Measurements from ENCODE around the gene FRRS1L.

Gene FRRS1L

GRCh38 chr9:109166771-109167601 is at the start of gene FRRS1L:
Gene FRRS1L (minus strand): TSS chr9:109167249. CDS start chr9:109167138, 111 bp downstream.
- DNase-seq (ENCODE audit: low spot score in 2 of 2) = no peak
- Histone ChIP-seq H3K4me3 (no peak within 1 kb of the TSS), H3K4me1 (no peaks in the 10 kb centered on the region), H3K27me3 (ENCODE audit: low read depth) (no peaks in the 10 kb centered on the region), H3K36me3 (replicated peaks) (no peaks in the 10 kb centered on the region), H3K9me3 (no peaks in the 10 kb centered on the region)
- in situ Hi-C loops (cut with MboI; ENCODE audit: low sequenced_read_pairs) = no loop called here

DNA sequence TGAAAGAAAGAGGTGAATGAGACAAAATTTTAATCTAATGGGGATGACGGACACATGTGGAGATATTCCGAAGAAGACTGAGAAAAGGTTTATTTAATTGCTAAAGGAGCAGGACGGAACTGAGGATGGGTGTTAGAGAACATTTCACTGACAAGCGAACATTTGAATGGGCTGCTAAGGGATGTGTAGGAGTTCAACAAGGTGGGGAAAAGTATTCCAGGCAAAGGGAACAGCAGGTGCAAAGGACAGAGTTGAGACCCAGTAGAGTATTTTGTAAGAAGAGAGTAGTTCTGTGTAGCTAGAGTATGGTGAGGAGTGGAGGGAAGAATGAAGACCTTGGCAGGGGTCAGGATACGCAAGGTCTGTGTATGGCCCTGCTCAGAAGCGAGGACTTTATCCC is 47.4 kb upstream of the FRRS1L start:
- H3K9me3 ChIP-seq = no peaks in the 10 kb centered on the region
- no peak overlapping the region for H3K4me3 ChIP-seq
- H3K4me1 ChIP-seq = no peaks in the 10 kb centered on the region
- in situ Hi-C loops (cut with MboI; ENCODE audit: low sequenced_read_pairs) = no loop called here
- 0 out of 2 replicates have a peak, but pooled peaks cover 5% of the 10 kb centered on the region for H3K27me3 ChIP-seq (ENCODE audit: low read depth)
- no peaks in the 10 kb centered on the region for H3K36me3 ChIP-seq (replicated peaks)
- no peak for DNase-seq (ENCODE audit: low spot score in 2 of 2)

GRCh38 chr9:109213285-109214121 is 46.5 kb upstream of the FRRS1L start:
- in situ Hi-C loops (cut with MboI; ENCODE audit: low sequenced_read_pairs) = no loop called here
- Histone ChIP-seq H3K36me3 (replicated peaks) (no peaks in the 10 kb centered on the region), H3K4me1 (no peaks in the 10 kb centered on the region), H3K4me3 (no peak overlapping the region), H3K9me3 (no peaks in the 10 kb centered on the region), H3K27me3 (ENCODE audit: low read depth) (0 out of 2 replicates have a peak, but pooled peaks cover 5% of the 10 kb centered on the region)
- DNase-seq (ENCODE audit: low spot score in 2 of 2) = no peak

DNA sequence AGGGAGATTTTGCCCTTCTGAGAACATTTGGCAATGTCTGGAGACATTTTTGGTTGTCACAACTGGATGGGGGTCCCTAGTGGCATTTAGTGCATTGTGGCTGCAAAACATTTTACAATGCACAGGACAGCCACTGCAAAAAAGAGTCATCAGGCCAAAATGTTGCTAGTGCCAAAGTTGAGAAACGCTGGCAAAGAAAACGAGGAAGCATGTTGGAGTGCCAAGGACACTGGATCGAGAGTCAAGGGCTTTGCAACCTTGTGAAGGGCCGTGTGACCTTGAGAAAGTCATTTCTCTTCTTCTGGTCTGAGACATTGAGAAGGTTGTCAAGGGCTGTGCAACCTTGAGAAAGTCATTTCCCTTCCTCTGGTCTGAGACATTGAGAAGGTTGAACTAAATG is 45.7 kb upstream of the FRRS1L start:
- in situ Hi-C loops (cut with MboI; ENCODE audit: low sequenced_read_pairs) = no loop called here
- H3K27me3 ChIP-seq (ENCODE audit: low read depth) = 0 out of 2 replicates have a peak, but pooled peaks cover 5% of the 10 kb centered on the region
- H3K4me1 ChIP-seq = no peaks in the 10 kb centered on the region
- H3K9me3 ChIP-seq = no peaks in the 10 kb centered on the region
- no peak overlapping the region for H3K4me3 ChIP-seq
- no peak for DNase-seq (ENCODE audit: low spot score in 2 of 2)
- no peaks in the 10 kb centered on the region for H3K36me3 ChIP-seq (replicated peaks)

- no peaks in the 10 kb centered on the region for H3K36me3 ChIP-seq (replicated peaks)
- no peak for DNase-seq (ENCODE audit: low spot score in 2 of 2)
- in situ Hi-C loops (cut with MboI; ENCODE audit: low sequenced_read_pairs) = no loop called here
- no peak overlapping the region for H3K4me3 ChIP-seq
- H3K27me3 ChIP-seq (ENCODE audit: low read depth) = 0 out of 2 replicates have a peak, but pooled peaks cover 5% of the 10 kb centered on the region
- no peaks in the 10 kb centered on the region for H3K9me3 ChIP-seq
- H3K4me1 ChIP-seq = peaks cover 29% of the 10 kb centered on the region
Measured at GRCh38 chr9:109206670-109207069, 39.6 kb upstream of the FRRS1L start.

GRCh38 chr9:109205526-109205925 is 38.5 kb upstream of the FRRS1L start:
- in situ Hi-C loops (cut with MboI; ENCODE audit: low sequenced_read_pairs) = no loop called here
- no peaks in the 10 kb centered on the region for H3K36me3 ChIP-seq (replicated peaks)
- H3K4me1 ChIP-seq = peaks cover 29% of the 10 kb centered on the region
- no peaks in the 10 kb centered on the region for H3K9me3 ChIP-seq
- H3K4me3 ChIP-seq = no peak overlapping the region
- peak in 1 of 2 experiments; percentile 39 for DNase-seq (ENCODE audit: low spot score in 2 of 2)
- H3K27me3 ChIP-seq (ENCODE audit: low read depth) = 0 out of 2 replicates have a peak, but pooled peaks cover 5% of the 10 kb centered on the region

GRCh38 chr9:109203761-109204360 is 36.8 kb upstream of the FRRS1L start:
- Histone ChIP-seq H3K4me1 (peaks cover 29% of the 10 kb centered on the region), H3K27me3 (ENCODE audit: low read depth) (no peaks in the 10 kb centered on the region), H3K9me3 (no peaks in the 10 kb centered on the region), H3K36me3 (replicated peaks) (no peaks in the 10 kb centered on the region), H3K4me3 (no peak overlapping the region)
- DNase-seq (ENCODE audit: low spot score in 2 of 2) = peak; percentile 81 to 100
- in situ Hi-C loops (cut with MboI; ENCODE audit: low sequenced_read_pairs) = no loop called here

DNA sequence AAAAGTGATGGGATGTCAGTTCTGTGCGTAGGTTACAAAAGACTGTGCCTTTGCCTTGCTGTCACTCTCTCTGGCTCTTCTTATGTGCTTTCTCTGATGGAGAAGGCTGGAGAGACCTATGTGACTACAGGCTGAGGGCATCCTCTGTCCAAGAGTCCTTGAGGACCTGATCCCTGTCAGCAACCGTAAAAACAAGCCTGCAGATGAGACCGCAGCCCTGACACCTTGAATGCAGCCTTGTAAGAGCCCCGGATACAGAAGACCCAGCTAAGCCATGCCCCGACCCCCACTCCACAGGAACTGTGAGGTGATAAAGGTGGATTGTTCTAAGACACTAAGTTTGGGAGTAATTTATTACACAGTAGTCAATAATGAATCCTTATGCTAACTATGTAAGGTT is 32.6 kb upstream of the FRRS1L start:
- Histone ChIP-seq H3K27me3 (ENCODE audit: low read depth) (no peaks in the 10 kb centered on the region), H3K36me3 (replicated peaks) (no peaks in the 10 kb centered on the region), H3K4me3 (no peak overlapping the region), H3K4me1 (peaks cover 20% of the 10 kb centered on the region), H3K9me3 (no peaks in the 10 kb centered on the region)
- in situ Hi-C loops (cut with MboI; ENCODE audit: low sequenced_read_pairs) = loop anchor here (10.0 kb wide), 1 partner anchor 205 kb away; no protein-coding TSS in a partner anchor
- DNase-seq (ENCODE audit: low spot score in 2 of 2) = no peak

GRCh38 chr9:109198736-109199382 is 31.8 kb upstream of the FRRS1L start:
- H3K4me1 ChIP-seq = peaks cover 13% of the 10 kb centered on the region
- no peaks in the 10 kb centered on the region for H3K27me3 ChIP-seq (ENCODE audit: low read depth)
- no peak overlapping the region for H3K4me3 ChIP-seq
- no peak for DNase-seq (ENCODE audit: low spot score in 2 of 2)
- no peaks in the 10 kb centered on the region for H3K36me3 ChIP-seq (replicated peaks)
- in situ Hi-C loops (cut with MboI; ENCODE audit: low sequenced_read_pairs) = loop anchor here (10.0 kb wide), 1 partner anchor 206 kb away; no protein-coding TSS in a partner anchor
- H3K9me3 ChIP-seq = no peaks in the 10 kb centered on the region

GRCh38 chr9:109193974-109194556 is 27.0 kb upstream of the FRRS1L start:
- Histone ChIP-seq H3K4me1 (no peaks in the 10 kb centered on the region; the same call in 1 of the 2 replicates), H3K36me3 (replicated peaks) (no peaks in the 10 kb centered on the region), H3K4me3 (no peak overlapping the region), H3K27me3 (ENCODE audit: low read depth) (no peaks in the 10 kb centered on the region), H3K9me3 (no peaks in the 10 kb centered on the region)
- in situ Hi-C loops (cut with MboI; ENCODE audit: low sequenced_read_pairs) = loop anchor here (5.0 to 10.0 kb wide), 2 partner anchors 123 to 211 kb away; no protein-coding TSS in a partner anchor
- peak in 1 of 2 experiments; percentile 35 for DNase-seq (ENCODE audit: low spot score in 2 of 2)

GRCh38 chr9:109192732-109193361 is 25.8 kb upstream of the FRRS1L start:
- Histone ChIP-seq H3K4me3 (no peak overlapping the region), H3K36me3 (replicated peaks) (no peaks in the 10 kb centered on the region), H3K4me1 (no peaks in the 10 kb centered on the region; the same call in 1 of the 2 replicates), H3K9me3 (no peaks in the 10 kb centered on the region), H3K27me3 (ENCODE audit: low read depth) (no peaks in the 10 kb centered on the region)
- in situ Hi-C loops (cut with MboI; ENCODE audit: low sequenced_read_pairs) = loop anchor here (5.0 to 10.0 kb wide), 2 partner anchors 124 to 212 kb away; no protein-coding TSS in a partner anchor
- peak; percentile 54 to 82 for DNase-seq (ENCODE audit: low spot score in 2 of 2)

GRCh38 chr9:109191746-109192145 is 24.7 kb upstream of the FRRS1L start:
- Histone ChIP-seq H3K36me3 (replicated peaks) (no peaks in the 10 kb centered on the region), H3K4me1 (peaks cover 9% of the 10 kb centered on the region), H3K4me3 (no peak overlapping the region), H3K9me3 (no peaks in the 10 kb centered on the region; the same call in 1 of the 2 replicates), H3K27me3 (ENCODE audit: low read depth) (no peaks in the 10 kb centered on the region)
- in situ Hi-C loops (cut with MboI; ENCODE audit: low sequenced_read_pairs) = loop anchor here (5.0 to 10.0 kb wide), 2 partner anchors 126 to 213 kb away; no protein-coding TSS in a partner anchor
- DNase-seq (ENCODE audit: low spot score in 2 of 2) = no peak
